Stomach (tissue), 9 donors: ENCODE measurements around the gene AAR2. TPM values are rescaled to one million over a fixed set of nuclear protein-coding genes. Genes with fewer than 3 reads are reported as not detected.

Experiments used
- DNase-seq, 2 donors: peaks; one replicate each; pipeline versions ENCODE4 v3.0.0 to v3.0.0-alpha.2; 2013 to 2019
- H3K27ac ChIP-seq, 5 donors: fragments of 200-600 bp in 4 of 5; sonication (generic) in 4 of 5; one replicate each; pipeline ENCODE4 v1.5.1; 2013 to 2019; ENCODE audit warnings: mild to moderate bottlenecking in 1 of 5, moderate library complexity in 1 of 5
- H3K27me3 ChIP-seq, 3 donors: fragments of 200-600 bp; sonication (generic); one replicate each; pipeline ENCODE4 v1.5.1; 2017 to 2019; ENCODE audit warnings: mixed run types in 1 of 3
- H3K36me3 ChIP-seq, 4 donors: fragments of 200-600 bp; sonication (generic); 1 replicate in 3 of 4; 2 replicates in 1 of 4; pipeline ENCODE4 v1.5.1; 2016 to 2019
- H3K4me1 ChIP-seq, 4 donors: fragments of 200-600 bp; sonication (generic); one replicate each; pipeline ENCODE4 v1.5.1; 2016 to 2019
- H3K4me3 ChIP-seq, 4 donors: fragments of 200-600 bp; sonication (generic) in 3 of 4; one replicate each; pipeline ENCODE4 v1.5.1; 2016 to 2019; ENCODE audit warnings: mild to moderate bottlenecking in 1 of 4
- H3K9me3 ChIP-seq, 4 donors: fragments of 200-600 bp; sonication (generic); one replicate each; pipeline ENCODE4 v1.5.1; 2016 to 2019
- EP300 ChIP-seq: sonication (generic); formaldehyde crosslinking; IDR thresholded peaks from one replicate; pipeline ENCODE4 v1.6.1; 2017; ENCODE audit warnings: antibody characterized with exemption
- POLR2A ChIP-seq, 4 donors: fragments of 450-650 bp; IDR thresholded peaks; one replicate each; pipeline ENCODE4 v1.6.1; 2016; ENCODE audit warnings: antibody characterized with exemption in 4 of 4, control low read depth in 2 of 4, mild to moderate bottlenecking in 1 of 4, moderate library complexity in 1 of 4
- POLR2AphosphoS5 ChIP-seq, 3 donors: sonication (generic); formaldehyde crosslinking; IDR thresholded peaks; one replicate each; pipeline ENCODE4 v1.6.1; 2016; ENCODE audit warnings: antibody characterized with exemption in 3 of 3
- WGBS, 5 donors: extraction: QIAGEN DNeasy Blood & Tissue Kit in 3 of 5; methylation state at CpG; one replicate each; pipeline versions ENCODE4 v1.1.5 to v1.1.7; 2013 to 2018; 5-methylcytosine and 5-hydroxymethylcytosine counted together
- intact Hi-C: fragments of 100-400 bp; cut with DNase I; formaldehyde crosslinking; loops from one replicate; pipeline ENCODE4 v1.15.1; 2023; ENCODE audit warnings: low total_unique reads
- polyA plus RNA-seq, 3 donors: library from polyadenylated mRNA; stranded (reverse); fragments of 200-250 nt; gene quantifications; one replicate each; pipeline ENCODE4 v1.2.3, GENCODE V29; 2013
- total RNA-seq, 5 donors: library from RNA; depleted of rRNA; stranded (reverse); fragments of >200 nt; gene quantifications; one replicate each; pipeline versions ENCODE4 v1.1.0 to v1.2.3, GENCODE V29; 2014 to 2016
- TF ChIP-seq, protein P1 (sequence below), 7 experiments: fragments of 450-650 bp in 4 of 7; fragments of 200-600 bp in 3 of 7; sonication (generic) in 3 of 7; IDR thresholded peaks; one replicate each; pipeline ENCODE4 v1.5.1; 2016 to 2019; ENCODE audit warnings: antibody characterized with exemption in 7 of 7, control low read depth in 2 of 7, mild to moderate bottlenecking in 1 of 7
- donor health status: healthy with polysubstance abuse.
- donor health status: Bipolar disorder and iron deficiency.
- donor health status: healthy.

The AAR2 gene
- total and polyA plus RNA-seq, 8 donors: 4.7 to 75.6 (median 19.7) TPM

DNA sequence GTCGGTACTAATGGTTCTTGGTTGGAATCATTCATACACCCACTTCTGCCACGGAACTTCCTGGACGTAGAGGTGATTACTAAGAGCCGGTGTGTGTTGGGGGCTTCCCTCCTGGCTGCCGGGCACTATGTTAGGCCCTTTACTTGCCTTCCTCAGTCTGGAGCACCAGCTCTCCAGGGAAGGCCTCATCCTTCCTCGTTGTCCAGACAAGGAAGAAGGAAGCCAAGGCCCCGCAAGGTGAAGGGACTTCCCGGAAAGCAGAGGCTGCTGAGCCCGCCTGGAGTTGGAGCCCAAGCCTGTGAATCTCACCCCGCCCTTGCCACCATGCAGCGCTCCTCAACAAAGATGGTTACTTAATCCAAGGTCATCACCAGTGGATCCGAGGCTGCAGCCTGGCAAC, 26.2 kb downstream of the AAR2 start:
- no peaks in the 10 kb centered on the region for H3K4me1 ChIP-seq
- H3K36me3 ChIP-seq: peaks cover 0 to 4% (median 1%) of the 10 kb centered on the region in 4 donors
- H3K27me3 ChIP-seq: no peaks in the 10 kb centered on the region
- 80 to 92% (median 82%) methylated on average over 12 of the region's 12 CpGs for WGBS, 5 donors
- H3K9me3 ChIP-seq: no peaks in the 10 kb centered on the region
- no peak for DNase-seq
- TF ChIP-seq, protein P1, sequence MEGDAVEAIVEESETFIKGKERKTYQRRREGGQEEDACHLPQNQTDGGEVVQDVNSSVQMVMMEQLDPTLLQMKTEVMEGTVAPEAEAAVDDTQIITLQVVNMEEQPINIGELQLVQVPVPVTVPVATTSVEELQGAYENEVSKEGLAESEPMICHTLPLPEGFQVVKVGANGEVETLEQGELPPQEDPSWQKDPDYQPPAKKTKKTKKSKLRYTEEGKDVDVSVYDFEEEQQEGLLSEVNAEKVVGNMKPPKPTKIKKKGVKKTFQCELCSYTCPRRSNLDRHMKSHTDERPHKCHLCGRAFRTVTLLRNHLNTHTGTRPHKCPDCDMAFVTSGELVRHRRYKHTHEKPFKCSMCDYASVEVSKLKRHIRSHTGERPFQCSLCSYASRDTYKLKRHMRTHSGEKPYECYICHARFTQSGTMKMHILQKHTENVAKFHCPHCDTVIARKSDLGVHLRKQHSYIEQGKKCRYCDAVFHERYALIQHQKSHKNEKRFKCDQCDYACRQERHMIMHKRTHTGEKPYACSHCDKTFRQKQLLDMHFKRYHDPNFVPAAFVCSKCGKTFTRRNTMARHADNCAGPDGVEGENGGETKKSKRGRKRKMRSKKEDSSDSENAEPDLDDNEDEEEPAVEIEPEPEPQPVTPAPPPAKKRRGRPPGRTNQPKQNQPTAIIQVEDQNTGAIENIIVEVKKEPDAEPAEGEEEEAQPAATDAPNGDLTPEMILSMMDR (IDR thresholded peaks at IDR 0.05): no peak
- TF ChIP-seq POLR2A (IDR thresholded peaks at IDR 0.05) (no peak), POLR2AphosphoS5 (IDR thresholded peaks at IDR 0.05) (no peak), EP300 (no peak)
- no peak overlapping the region for H3K4me3 ChIP-seq
- H3K27ac ChIP-seq: no peak overlapping the region
- intact Hi-C loops: no loop called here

DNA sequence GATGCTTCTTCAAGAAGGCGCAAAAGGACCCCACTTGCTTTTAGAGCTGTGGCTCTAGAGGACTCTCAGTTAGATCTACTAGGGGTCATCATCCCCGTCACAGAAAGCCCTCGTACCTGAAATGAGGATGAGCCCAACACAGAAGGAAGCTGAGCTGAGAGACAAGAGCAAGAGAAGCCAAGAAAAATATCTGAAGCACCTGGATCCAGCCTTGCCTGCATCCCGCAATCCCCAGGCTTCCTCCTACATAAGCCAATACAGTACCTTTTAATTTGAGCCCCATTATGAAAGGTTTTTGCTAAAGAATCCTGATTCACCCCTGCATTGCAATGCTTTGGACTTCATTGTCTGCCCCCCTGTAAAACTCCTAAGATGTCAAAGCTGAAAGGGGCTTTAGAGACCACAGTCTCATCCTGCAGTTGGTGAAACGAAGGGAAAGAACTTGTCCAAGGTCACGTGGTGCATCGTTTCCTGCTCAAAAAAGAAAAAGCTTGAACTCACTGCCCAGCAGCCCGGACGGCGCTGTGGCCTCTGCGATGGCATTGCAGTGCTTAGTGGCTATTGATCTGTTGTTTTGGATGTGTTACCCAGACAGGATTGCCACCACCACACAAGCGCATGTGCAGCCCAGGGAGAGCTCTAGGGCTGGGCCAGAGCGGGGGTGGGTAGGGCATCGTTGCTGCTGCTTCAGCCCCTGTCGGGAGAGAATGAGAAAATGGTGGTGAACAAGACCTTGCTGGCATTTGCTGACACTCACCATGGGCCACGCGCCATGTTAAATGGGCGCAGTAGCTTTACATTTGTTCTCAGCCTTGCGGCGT, 28.4 kb downstream of the AAR2 start:
- intact Hi-C loops: no loop called here
- Histone ChIP-seq H3K36me3 (no peaks in the 10 kb centered on the region), H3K27me3 (no peaks in the 10 kb centered on the region), H3K27ac (no peak overlapping the region), H3K9me3 (no peaks in the 10 kb centered on the region), H3K4me1 (no peaks in the 10 kb centered on the region), H3K4me3 (no peak overlapping the region)
- no peak for DNase-seq
- WGBS, 5 donors: 88 to 91% (median 89%) methylated on average over 20 of the region's 20 CpGs
- TF ChIP-seq POLR2AphosphoS5 (IDR thresholded peaks at IDR 0.05) (no peak), EP300 (no peak), POLR2A (IDR thresholded peaks at IDR 0.05) (no peak)
- TF ChIP-seq, protein P1 (IDR thresholded peaks at IDR 0.05): no peak

DNA sequence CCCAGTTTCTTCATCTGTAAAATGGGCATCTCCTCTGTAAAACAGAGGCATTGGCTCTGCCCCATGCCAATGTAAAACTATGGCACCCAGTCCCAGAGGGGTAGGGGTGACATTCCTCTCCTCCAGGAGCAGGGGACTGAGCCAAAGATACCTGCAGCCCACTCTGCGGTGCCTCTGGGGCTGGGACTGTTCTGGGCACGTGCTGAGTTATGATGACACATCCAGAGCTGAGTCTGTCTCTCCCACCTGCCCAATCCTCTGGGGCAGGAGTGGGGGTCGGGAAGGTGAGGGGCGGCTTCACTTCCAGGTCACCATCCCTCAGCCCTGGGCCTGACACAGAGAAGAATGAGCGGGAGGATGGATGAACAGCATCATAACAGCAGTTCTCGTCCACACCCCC, 29.9 kb downstream of the AAR2 start:
- no peaks in the 10 kb centered on the region for H3K36me3 ChIP-seq
- no peaks in the 10 kb centered on the region for H3K27me3 ChIP-seq
- no peak for DNase-seq
- H3K27ac ChIP-seq: no peak overlapping the region
- no peaks in the 10 kb centered on the region for H3K9me3 ChIP-seq
- no peaks in the 10 kb centered on the region for H3K4me1 ChIP-seq
- 82 to 88% (median 83%) methylated on average over 1 to 6 of the region's 6 CpGs for WGBS, 5 donors
- no peak overlapping the region for H3K4me3 ChIP-seq
- intact Hi-C loops: no loop called here
- no peak for TF ChIP-seq POLR2A (IDR thresholded peaks at IDR 0.05)
- TF ChIP-seq POLR2AphosphoS5 (IDR thresholded peaks at IDR 0.05): no peak
- TF ChIP-seq EP300: no peak
- TF ChIP-seq, protein P1 (IDR thresholded peaks at IDR 0.05): no peak

DNA sequence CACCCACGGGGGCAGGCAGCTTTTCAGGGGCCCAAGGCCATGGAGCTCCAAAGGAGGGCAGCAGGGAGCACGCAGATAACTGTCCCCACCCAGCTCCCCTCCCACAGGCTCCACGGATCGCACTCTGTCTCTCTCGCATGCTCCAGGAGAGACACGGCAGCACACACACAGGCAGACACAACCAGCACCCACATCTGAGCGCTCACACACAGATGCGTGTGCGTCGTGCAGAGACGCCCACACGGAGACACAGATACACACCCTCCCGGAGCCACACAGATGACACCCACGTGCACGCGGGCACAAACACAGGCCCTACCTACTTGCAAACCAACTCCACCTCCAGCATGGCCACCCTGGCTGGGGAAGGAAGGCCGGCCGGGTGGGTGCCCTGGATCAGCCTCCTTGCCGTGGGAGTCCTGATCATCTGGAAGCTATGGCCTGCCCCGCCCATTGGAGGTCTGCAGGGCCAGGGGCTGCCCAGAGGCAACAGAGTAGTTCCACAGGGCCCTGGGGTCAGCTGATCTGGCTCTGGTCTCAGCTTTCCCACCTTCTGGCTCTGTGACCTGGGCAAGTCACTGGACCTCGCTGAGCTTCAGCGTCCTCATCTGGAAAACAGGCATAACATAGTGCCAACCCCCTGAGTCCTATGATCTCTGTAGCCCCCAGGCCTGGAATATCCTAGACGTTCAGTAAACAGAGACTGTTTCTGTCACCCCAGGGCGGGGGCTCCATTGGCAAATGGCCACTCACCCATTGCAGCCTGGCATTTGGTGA, 31.5 kb downstream of the AAR2 start:
- DNase-seq: no peak
- intact Hi-C loops: no loop called here
- TF ChIP-seq, protein P1 (IDR thresholded peaks at IDR 0.05): no peak
- TF ChIP-seq POLR2A (IDR thresholded peaks at IDR 0.05) (no peak), EP300 (no peak), POLR2AphosphoS5 (IDR thresholded peaks at IDR 0.05) (no peak)
- H3K36me3 ChIP-seq: no peaks in the 10 kb centered on the region
- H3K27ac ChIP-seq: no peak overlapping the region
- peaks cover 0 to 6% (median 4%) of the 10 kb centered on the region in 3 donors for H3K27me3 ChIP-seq
- no peak overlapping the region for H3K4me3 ChIP-seq
- H3K9me3 ChIP-seq: no peaks in the 10 kb centered on the region
- 65 to 87% (median 76%) methylated on average over 19 to 24 of the region's 24 CpGs for whole genome bisulfite sequencing, 5 donors
- H3K4me1 ChIP-seq: no peaks in the 10 kb centered on the region
